Measurements from ENCODE around the gene ITPR1.
"Not testable (repeated sequence)": the region's sequence is repeated elsewhere in the genome, so short reads cannot be mapped to it uniquely, and the experiment has no call there.

ITPR1 gene

GRCh38 chr3:4589475-4590097 lies 96.4 kb downstream of the ITPR1 start:
- no peak for DNase-seq (ENCODE audit: low read depth)
- TF ChIP-seq MYC (IDR thresholded peaks at IDR 0.05; ENCODE audit: low read depth, low read length) = no peak
- H3K4me3 ChIP-seq (ENCODE audit: low read depth, low read length) = no peak overlapping the region

DNA sequence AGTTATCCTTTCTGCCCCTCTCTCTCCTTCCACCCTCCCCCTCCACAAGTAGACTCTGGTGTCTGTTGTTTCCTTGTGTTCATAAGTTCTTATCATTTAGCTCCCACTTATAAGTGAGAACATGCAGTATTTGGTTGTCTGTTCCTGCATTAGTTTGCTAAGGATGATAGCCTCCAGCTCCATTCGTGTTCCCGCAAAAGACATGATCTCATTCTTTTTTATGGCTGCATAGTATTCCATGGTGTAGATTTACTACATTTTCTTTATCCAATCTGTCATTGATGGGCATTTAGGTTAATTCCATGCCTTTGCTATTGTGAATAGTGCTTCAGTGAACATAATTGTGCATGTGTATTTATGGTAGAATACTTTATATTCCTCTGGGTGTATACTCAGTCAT lies 97.7 kb downstream of the ITPR1 start:
- not testable (repeated sequence) for H3K4me3 ChIP-seq (ENCODE audit: low read depth, low read length); DNase-seq (ENCODE audit: low read depth)

GRCh38 chr3:4591669-4592068 lies 98.5 kb downstream of the ITPR1 start:
- TF ChIP-seq MAX (IDR thresholded peaks at IDR 0.05; ENCODE audit: low read depth, low read length) (no peak), MYC (IDR thresholded peaks at IDR 0.05; ENCODE audit: low read depth, low read length) (no peak), POLR2A (IDR thresholded peaks at IDR 0.05; ENCODE audit: extremely low read depth, insufficient read length) (no peak)
- TF ChIP-seq, protein P1, sequence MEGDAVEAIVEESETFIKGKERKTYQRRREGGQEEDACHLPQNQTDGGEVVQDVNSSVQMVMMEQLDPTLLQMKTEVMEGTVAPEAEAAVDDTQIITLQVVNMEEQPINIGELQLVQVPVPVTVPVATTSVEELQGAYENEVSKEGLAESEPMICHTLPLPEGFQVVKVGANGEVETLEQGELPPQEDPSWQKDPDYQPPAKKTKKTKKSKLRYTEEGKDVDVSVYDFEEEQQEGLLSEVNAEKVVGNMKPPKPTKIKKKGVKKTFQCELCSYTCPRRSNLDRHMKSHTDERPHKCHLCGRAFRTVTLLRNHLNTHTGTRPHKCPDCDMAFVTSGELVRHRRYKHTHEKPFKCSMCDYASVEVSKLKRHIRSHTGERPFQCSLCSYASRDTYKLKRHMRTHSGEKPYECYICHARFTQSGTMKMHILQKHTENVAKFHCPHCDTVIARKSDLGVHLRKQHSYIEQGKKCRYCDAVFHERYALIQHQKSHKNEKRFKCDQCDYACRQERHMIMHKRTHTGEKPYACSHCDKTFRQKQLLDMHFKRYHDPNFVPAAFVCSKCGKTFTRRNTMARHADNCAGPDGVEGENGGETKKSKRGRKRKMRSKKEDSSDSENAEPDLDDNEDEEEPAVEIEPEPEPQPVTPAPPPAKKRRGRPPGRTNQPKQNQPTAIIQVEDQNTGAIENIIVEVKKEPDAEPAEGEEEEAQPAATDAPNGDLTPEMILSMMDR (IDR thresholded peaks at IDR 0.05; ENCODE audit: low read depth, low read length) = no peak
- no peak overlapping the region for H3K4me3 ChIP-seq (ENCODE audit: low read depth, low read length)
- no peak for DNase-seq (ENCODE audit: low read depth)

DNA sequence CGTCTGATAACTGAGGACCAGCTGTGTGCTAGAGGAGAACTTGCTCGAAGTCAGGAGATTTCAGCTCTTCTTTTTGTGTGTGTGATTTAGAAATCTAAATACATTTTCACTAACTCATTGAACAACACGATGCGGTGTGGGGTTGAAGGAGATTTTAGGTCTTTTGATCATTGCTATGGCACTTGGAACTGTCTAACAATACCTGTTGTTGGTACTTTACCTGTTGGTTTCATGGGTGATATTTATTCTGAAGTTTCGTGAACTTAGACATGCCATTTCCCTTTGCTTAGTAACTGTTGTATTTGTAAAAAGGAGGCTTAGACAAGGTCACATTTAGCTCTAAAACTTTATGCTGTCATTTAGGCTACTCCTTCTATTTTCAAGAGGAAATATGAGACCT lies 99.9 kb downstream of the ITPR1 start:
- DNase-seq (ENCODE audit: low read depth) = no peak
- TF ChIP-seq MAX (IDR thresholded peaks at IDR 0.05; ENCODE audit: low read depth, low read length) = no peak
- TF ChIP-seq, protein P1 (IDR thresholded peaks at IDR 0.05; ENCODE audit: low read depth, low read length) = no peak
- TF ChIP-seq MYC (IDR thresholded peaks at IDR 0.05; ENCODE audit: low read depth, low read length) = no peak
- no peak for TF ChIP-seq POLR2A (IDR thresholded peaks at IDR 0.05; ENCODE audit: extremely low read depth, insufficient read length)
- no peak overlapping the region for H3K4me3 ChIP-seq (ENCODE audit: low read depth, low read length)

GRCh38 chr3:4595710-4596113 lies 102.6 kb downstream of the ITPR1 start:
- no peak overlapping the region for H3K4me3 ChIP-seq (ENCODE audit: low read depth, low read length)
- TF ChIP-seq POLR2A (IDR thresholded peaks at IDR 0.05; ENCODE audit: extremely low read depth, insufficient read length) (no peak), MAX (IDR thresholded peaks at IDR 0.05; ENCODE audit: low read depth, low read length) (no peak), MYC (IDR thresholded peaks at IDR 0.05; ENCODE audit: low read depth, low read length) (no peak)
- TF ChIP-seq, protein P1 (IDR thresholded peaks at IDR 0.05; ENCODE audit: low read depth, low read length) = no peak
- no peak for DNase-seq (ENCODE audit: low read depth)

DNA sequence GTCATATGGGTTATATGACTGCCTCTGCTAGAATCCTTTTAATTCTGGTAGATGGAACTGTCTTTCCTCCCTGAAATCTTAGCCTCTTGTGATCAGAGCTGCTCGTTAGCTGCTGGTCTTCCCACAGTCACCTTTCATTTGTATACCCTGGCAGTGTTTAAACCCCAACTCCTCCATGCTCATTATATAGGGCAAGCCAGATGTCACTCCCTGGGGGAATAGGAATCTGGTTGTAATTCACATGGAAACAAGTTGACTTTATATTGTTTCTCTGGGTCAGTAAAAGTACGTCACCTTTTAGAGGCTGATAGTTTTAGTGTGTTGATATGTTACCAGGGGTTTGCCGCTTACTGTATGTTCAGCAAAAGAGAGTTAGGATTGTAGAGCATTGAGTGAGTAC lies 103.5 kb downstream of the ITPR1 start:
- no peak overlapping the region for H3K4me3 ChIP-seq (ENCODE audit: low read depth, low read length)
- DNase-seq (ENCODE audit: low read depth) = no peak
- TF ChIP-seq MAX (IDR thresholded peaks at IDR 0.05; ENCODE audit: low read depth, low read length) (no peak), POLR2A (IDR thresholded peaks at IDR 0.05; ENCODE audit: extremely low read depth, insufficient read length) (no peak), MYC (IDR thresholded peaks at IDR 0.05; ENCODE audit: low read depth, low read length) (no peak)
- TF ChIP-seq, protein P1 (IDR thresholded peaks at IDR 0.05; ENCODE audit: low read depth, low read length) = no peak

Data from NB4 (cell line).